Left lung (tissue), 10 donors: ENCODE measurements around the gene CLASRP. TPM values are rescaled to one million over a fixed set of nuclear protein-coding genes. Genes with fewer than 3 reads are reported as not detected.

Experiments
- ATAC-seq: fragments of 200-7000 bp; cut with Tn5 transposase; one replicate; pipeline ENCODE4 v1.9.1; 2020; ENCODE audit warnings: moderate library complexity
- DNase-seq, 4 donors: peaks; one replicate each; pipeline ENCODE4 v3.0.0-alpha.2; 2013 to 2020
- H3K27ac ChIP-seq, 2 donors: fragments of 200-600 bp; sonication (generic) in 1 of 2; one replicate each; pipeline versions ENCODE4 v1.5.0 to v1.8.0; 2020 to 2021
- H3K27me3 ChIP-seq, 2 donors: fragments of 200-600 bp; sonication (generic) in 1 of 2; one replicate each; pipeline versions ENCODE4 v1.5.0 to v1.8.0; 2020 to 2021
- H3K36me3 ChIP-seq, 2 donors: fragments of 200-600 bp; sonication (generic) in 1 of 2; one replicate each; pipeline versions ENCODE4 v1.5.0 to v1.8.0; 2020 to 2021
- H3K4me1 ChIP-seq, 2 donors: fragments of 200-600 bp; one replicate each; pipeline ENCODE4 v1.8.0; 2021
- H3K4me3 ChIP-seq, 2 donors: fragments of 200-600 bp; sonication (generic) in 1 of 2; one replicate each; pipeline versions ENCODE4 v1.5.0 to v1.8.0; 2020 to 2021; ENCODE audit warnings: mild to moderate bottlenecking in 1 of 2
- H3K9me3 ChIP-seq, 2 donors: fragments of 200-600 bp; sonication (generic) in 1 of 2; one replicate each; pipeline versions ENCODE4 v1.5.0 to v1.8.0; 2020 to 2021
- CTCF ChIP-seq, 2 donors: fragments of 200-600 bp; sonication (generic) in 1 of 2; IDR thresholded peaks; one replicate each; pipeline versions ENCODE4 v1.5.0 to v1.8.0; 2021; ENCODE audit warnings: antibody characterized with exemption in 2 of 2
- intact Hi-C, 2 donors: fragments of 100-400 bp; cut with DNase I; formaldehyde crosslinking; loops; one replicate each; pipeline versions ENCODE4 v1.11.2 to v1.14.2; 2022
- polyA plus RNA-seq, 6 donors: library from polyadenylated mRNA; unstranded; fragments of 120-200 nt; gene quantifications; one replicate each; pipeline ENCODE4 v1.2.1, GENCODE V29; 2013; ENCODE audit not compliant: insufficient read length in 6 of 6
- total RNA-seq, 2 donors: library from RNA; stranded (reverse); fragmentation: NEBNext Ultra II Directional; extraction: Animal tissue kit (Norgen Biotek cat#: 25700); gene quantifications; one replicate each; pipeline ENCODE4 v1.2.1, GENCODE V29; 2021
- donor health status: DM: no; HTN: yes; CAD: no.
- donor health status: DM: no; HTN: no; CAD: no.

CLASRP gene
- total and polyA plus RNA-seq, 8 donors: 62.9 to 95.3 (median 81.7) TPM

- peak; percentile 72 for ATAC-seq
- Histone ChIP-seq H3K36me3 (peaks cover 0 to 65% of the 10 kb centered on the region in 2 donors), H3K9me3 (no peaks in the 10 kb centered on the region), H3K4me3 (no peak overlapping the region), H3K27ac (peak overlapping the region in 1 of 2 donors; percentile 20), H3K4me1 (peaks cover 0 to 67% of the 10 kb centered on the region in 2 donors), H3K27me3 (no peaks in the 10 kb centered on the region)
- DNase-seq: no peak
- TF ChIP-seq CTCF (IDR thresholded peaks at IDR 0.05): no peak
- intact Hi-C loops: no loop called here
Measured at GRCh38 chr19:45045671-45046353, 7.0 kb downstream of the CLASRP start.

DNA sequence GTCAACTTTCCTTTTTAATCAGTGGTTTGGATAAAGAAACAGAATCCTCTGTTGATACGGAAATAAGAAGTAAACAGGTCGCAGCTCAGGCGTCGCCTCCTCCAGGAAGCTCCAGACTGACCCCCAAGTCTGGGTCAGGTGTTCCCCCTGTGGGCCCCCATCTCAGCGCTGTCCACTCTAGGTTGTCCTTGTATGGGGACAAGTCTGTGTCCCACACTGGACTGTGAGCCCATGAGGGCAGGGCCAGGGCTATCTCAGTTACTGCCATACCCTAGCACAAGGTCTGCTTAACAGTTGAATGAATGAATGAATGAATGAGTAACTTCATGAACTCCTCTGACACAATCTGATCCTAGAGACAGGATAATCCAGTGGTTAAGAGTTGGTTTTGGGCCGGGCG, 7.5 kb downstream of the CLASRP start:
- DNase-seq (no peak), ATAC-seq (no peak)
- Histone ChIP-seq H3K9me3 (no peaks in the 10 kb centered on the region), H3K4me3 (no peak overlapping the region), H3K27me3 (no peaks in the 10 kb centered on the region), H3K4me1 (peaks cover 0 to 61% of the 10 kb centered on the region in 2 donors), H3K36me3 (peaks cover 0 to 62% of the 10 kb centered on the region in 2 donors), H3K27ac (peak overlapping the region in 1 of 2 donors; percentile 74)
- no peak for TF ChIP-seq CTCF (IDR thresholded peaks at IDR 0.05)
- intact Hi-C loops: no loop called here

DNA sequence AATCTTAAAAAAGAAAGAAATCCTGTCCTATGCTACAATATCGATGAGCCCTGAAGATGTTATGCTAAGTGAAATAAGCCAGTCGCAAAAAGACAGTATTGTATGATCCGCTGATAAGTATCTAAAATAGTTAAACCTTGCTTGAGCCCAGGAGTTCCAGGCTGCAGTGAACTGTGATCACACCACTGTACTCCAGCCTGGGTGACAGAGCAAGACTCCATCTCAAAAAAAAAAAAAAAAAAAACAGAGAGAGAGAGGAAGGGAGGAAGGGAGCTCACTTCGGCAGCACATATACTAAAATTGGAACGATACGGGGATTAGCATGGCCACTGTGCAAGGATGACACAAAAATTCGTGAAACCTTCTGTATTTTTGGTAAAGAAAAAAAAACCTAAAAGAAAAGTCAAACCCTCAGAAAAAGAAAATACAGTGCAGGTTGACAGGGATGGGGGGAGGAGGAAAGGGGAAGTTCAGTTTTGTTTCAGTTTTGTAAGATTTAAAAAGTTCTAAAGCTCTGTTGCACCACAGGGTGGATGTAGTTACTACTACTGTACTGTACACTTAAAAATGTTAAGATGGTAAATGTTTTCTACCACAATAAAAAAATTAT, 8.4 kb downstream of the CLASRP start:
- H3K27ac ChIP-seq: peak overlapping the region in 1 of 2 donors; percentile 74
- H3K4me3 ChIP-seq: no peak overlapping the region
- peak; percentile 41 for ATAC-seq
- peaks cover 0 to 62% of the 10 kb centered on the region in 2 donors for H3K36me3 ChIP-seq
- H3K27me3 ChIP-seq: no peaks in the 10 kb centered on the region
- H3K9me3 ChIP-seq: no peaks in the 10 kb centered on the region
- peaks cover 0 to 52% of the 10 kb centered on the region in 2 donors for H3K4me1 ChIP-seq
- no peak for TF ChIP-seq CTCF (IDR thresholded peaks at IDR 0.05)
- intact Hi-C loops: no loop called here
- DNase-seq: no peak

DNA sequence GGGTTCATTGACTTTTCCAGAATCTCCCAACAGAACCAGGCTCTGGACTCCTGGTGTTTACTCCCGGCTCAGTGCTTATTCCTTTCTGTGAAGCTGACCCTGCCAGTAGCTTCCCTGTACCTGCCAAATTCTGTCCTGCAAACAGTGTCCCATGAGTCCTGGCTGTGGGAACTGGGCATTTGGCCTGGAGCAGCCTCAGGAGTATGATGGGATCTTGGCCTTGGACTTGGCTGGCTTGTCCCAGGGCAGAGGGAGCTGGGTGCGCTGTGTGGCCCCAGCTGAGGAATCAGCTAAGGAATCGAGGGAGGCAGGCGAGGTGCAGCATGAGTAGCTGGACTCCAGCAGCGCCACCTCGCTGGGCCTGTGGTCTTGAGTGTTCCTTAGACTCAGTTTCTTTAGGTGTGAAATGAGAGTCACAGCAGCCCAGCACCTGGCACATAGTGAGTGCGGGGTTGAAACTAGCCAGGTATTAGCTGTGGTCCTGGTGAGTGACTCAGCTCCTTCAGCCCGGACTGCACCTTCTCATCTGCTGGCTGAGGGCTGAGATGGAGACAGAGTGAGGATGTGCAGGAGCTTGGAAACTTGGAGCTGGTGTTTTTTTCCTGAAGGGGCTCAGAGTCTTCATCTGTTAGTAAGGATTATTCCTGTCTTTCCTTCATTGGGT, 10.4 kb downstream of the CLASRP start:
- intact Hi-C loops: no loop called here
- no peak for TF ChIP-seq CTCF (IDR thresholded peaks at IDR 0.05)
- no peaks in the 10 kb centered on the region for H3K27me3 ChIP-seq
- no peak overlapping the region for H3K4me3 ChIP-seq
- DNase-seq (no peak), ATAC-seq (no peak)
- H3K4me1 ChIP-seq: peaks cover 0 to 45% of the 10 kb centered on the region in 2 donors
- H3K36me3 ChIP-seq: peaks cover 0 to 64% of the 10 kb centered on the region in 2 donors
- H3K27ac ChIP-seq: no peak overlapping the region
- no peaks in the 10 kb centered on the region for H3K9me3 ChIP-seq

DNA sequence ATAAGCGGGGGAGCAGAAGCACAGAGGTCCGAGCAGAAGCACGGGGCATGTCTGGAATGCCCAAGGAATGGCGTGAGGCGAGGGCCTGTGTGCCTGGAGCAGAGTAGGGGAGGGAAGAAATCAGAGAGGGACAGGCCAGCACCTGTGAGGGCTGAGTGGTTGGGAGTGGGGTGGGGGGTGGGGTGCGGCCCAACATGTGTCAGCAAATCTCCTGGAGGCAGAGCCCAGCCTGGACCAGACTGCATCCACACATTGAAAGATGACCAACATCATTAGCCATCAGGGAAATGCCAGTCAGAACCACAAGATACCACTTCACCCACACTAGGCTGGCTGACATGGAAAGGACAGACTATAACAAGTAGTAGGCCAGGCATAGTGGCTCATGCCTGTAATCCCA, 11.2 kb downstream of the CLASRP start:
- TF ChIP-seq CTCF (IDR thresholded peaks at IDR 0.05): no peak
- H3K36me3 ChIP-seq: peaks cover 0 to 64% of the 10 kb centered on the region in 2 donors
- no peak overlapping the region for H3K4me3 ChIP-seq
- intact Hi-C loops: no loop called here
- no peaks in the 10 kb centered on the region for H3K27me3 ChIP-seq
- no peaks in the 10 kb centered on the region for H3K9me3 ChIP-seq
- peaks cover 0 to 37% of the 10 kb centered on the region in 2 donors for H3K4me1 ChIP-seq
- no peak for DNase-seq
- no peak overlapping the region for H3K27ac ChIP-seq
- ATAC-seq: no peak
